Spleen (tissue), 11 donors: ENCODE data around the gene ACOXL. TPM values are rescaled to one million over a fixed set of nuclear protein-coding genes. Genes with fewer than 3 reads are reported as not detected.

ENCODE experiments used
- DNase-seq: peaks from one replicate; pipeline ENCODE4 v3.0.0-alpha.2; 2020
- H3K27ac ChIP-seq, 8 donors: fragments of 200-600 bp; sonication (generic) in 7 of 8; 1 replicate in 4 of 8; 2 replicates in 4 of 8; pipeline versions ENCODE4 v1.5.0 to v1.8.0; 2016 to 2021; ENCODE audit warnings: inconsistent platforms in 4 of 8, mild to moderate bottlenecking in 4 of 8, moderate library complexity in 1 of 8
- H3K27me3 ChIP-seq, 7 donors: fragments of 200-600 bp; sonication (generic) in 6 of 7; replicated peaks in 1 of 7; 1 replicate in 4 of 7; 2 replicates in 3 of 7; pipeline versions ENCODE4 v1.5.0 to v1.8.0; 2016 to 2021; ENCODE audit warnings: inconsistent platforms in 3 of 7, mild to moderate bottlenecking in 1 of 7
- H3K36me3 ChIP-seq, 6 donors: fragments of 200-600 bp; sonication (generic) in 5 of 6; 1 replicate in 4 of 6; 2 replicates in 2 of 6; pipeline versions ENCODE4 v1.5.0 to v1.8.0; 2016 to 2021; ENCODE audit warnings: inconsistent platforms in 2 of 6
- H3K4me1 ChIP-seq, 6 donors: fragments of 200-600 bp; sonication (generic) in 5 of 6; 1 replicate in 3 of 6; 2 replicates in 3 of 6; pipeline versions ENCODE4 v1.5.0 to v1.8.0; 2016 to 2021; ENCODE audit warnings: inconsistent platforms in 3 of 6
- H3K4me3 ChIP-seq, 8 donors: fragments of 200-600 bp; sonication (generic) in 7 of 8; 1 replicate in 4 of 8; 2 replicates in 4 of 8; pipeline versions ENCODE4 v1.5.0 to v1.8.0; 2016 to 2021; ENCODE audit warnings: inconsistent platforms in 4 of 8, mild to moderate bottlenecking in 4 of 8, moderate library complexity in 2 of 8
- H3K9me3 ChIP-seq, 8 donors: fragments of 200-600 bp; sonication (generic) in 7 of 8; 1 replicate in 4 of 8; 2 replicates in 4 of 8; pipeline versions ENCODE4 v1.5.0 to v1.8.0; 2016 to 2021; ENCODE audit warnings: inconsistent platforms in 4 of 8
- POLR2A ChIP-seq, 3 donors: fragments of 450-650 bp; IDR thresholded peaks; one replicate each; pipeline ENCODE4 v1.5.1; 2017; ENCODE audit warnings: antibody characterized with exemption in 3 of 3, mild to moderate bottlenecking in 1 of 3
- POLR2AphosphoS5 ChIP-seq, 3 donors: sonication (generic); formaldehyde crosslinking; IDR thresholded peaks; one replicate each; pipeline ENCODE4 v1.5.1; 2017; ENCODE audit warnings: antibody characterized with exemption in 3 of 3
- WGBS, 5 donors: extraction: QIAGEN DNeasy Blood & Tissue Kit in 3 of 5; methylation state at CpG; one replicate each; pipeline versions ENCODE4 v1.1.5 to v1.1.7; 2013 to 2018; 5-methylcytosine and 5-hydroxymethylcytosine counted together
- intact Hi-C: fragments of 100-400 bp; cut with DNase I; formaldehyde crosslinking; loops from one replicate; pipeline ENCODE4 v1.15.0; 2023; ENCODE audit warnings: low total_unique reads
- polyA plus RNA-seq, 3 donors: library from polyadenylated mRNA; stranded (reverse); fragments of 200-250 nt; gene quantifications; one replicate each; pipeline ENCODE4 v1.2.1, GENCODE V29; 2013
- total RNA-seq, 7 donors: library from RNA; depleted of rRNA in 3 of 7; stranded (reverse); fragments of >200 nt in 3 of 7; fragmentation: NEBNext Ultra II Directional in 4 of 7; extraction: Animal tissue kit (Norgen Biotek cat#: 25700) in 4 of 7; gene quantifications; one replicate each; pipeline versions ENCODE4 v1.1.0 to v1.2.1, GENCODE V29; 2016 to 2021
- TF ChIP-seq, protein P1 (sequence below), 11 experiments: fragments of 200-600 bp in 7 of 11; fragments of 450-650 bp in 4 of 11; sonication (generic) in 4 of 11; IDR thresholded peaks in 8 of 11; conservative IDR thresholded peaks in 3 of 11; 1 replicate in 7 of 11; 2 replicates in 4 of 11; pipeline versions ENCODE4 v1.4.0 to v1.8.0; 2016 to 2021; ENCODE audit warnings: antibody characterized with exemption in 11 of 11, inconsistent platforms in 4 of 11, mild to moderate bottlenecking in 1 of 11
- donor health status: healthy with polysubstance abuse.
- donor health status: DM: no; HTN: no; CAD: no; lungs with moderate emphysema.
- donor health status: DM: no; HTN: no; CAD: no.
- donor health status: Bipolar disorder and iron deficiency.
- donor health status: healthy.
- donor health status: DM: no; HTN: no; CAD: no.
- donor health status: DM: yes; HTN: yes; CAD: no.

ACOXL gene
- total and polyA plus RNA-seq, 10 donors = 0.04 to 1.0 (median 0.66) TPM

DNA sequence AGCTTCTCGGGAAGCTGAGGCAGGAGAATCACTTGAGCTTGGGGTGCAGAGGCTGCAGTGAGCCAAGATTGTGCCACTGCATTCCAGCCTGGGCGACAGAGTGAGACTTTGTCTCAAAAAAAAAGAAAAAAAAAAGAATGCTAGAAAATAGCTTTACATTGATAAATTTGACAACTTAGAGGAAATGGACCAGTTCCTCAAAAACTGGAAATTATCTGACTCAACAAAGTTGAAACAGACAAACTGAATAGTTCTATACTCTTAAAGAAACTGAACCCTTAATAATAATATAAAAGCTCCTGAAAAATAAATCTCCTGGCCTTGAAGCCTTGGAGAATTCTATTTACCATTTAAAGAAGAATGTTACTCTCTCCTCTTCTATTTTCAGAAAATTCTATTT, 237.3 kb downstream of the ACOXL start:
- H3K36me3 ChIP-seq = no peaks in the 10 kb centered on the region
- no peak overlapping the region for H3K4me3 ChIP-seq
- intact Hi-C loops = no loop called here
- no peaks in the 10 kb centered on the region for H3K27me3 ChIP-seq
- peaks cover 0 to 18% (median 3%) of the 10 kb centered on the region in 8 donors for H3K9me3 ChIP-seq
- no peaks in the 10 kb centered on the region for H3K4me1 ChIP-seq
- TF ChIP-seq POLR2AphosphoS5 (IDR thresholded peaks at IDR 0.05) (no peak), POLR2A (IDR thresholded peaks at IDR 0.05) (no peak)
- TF ChIP-seq, protein P1, sequence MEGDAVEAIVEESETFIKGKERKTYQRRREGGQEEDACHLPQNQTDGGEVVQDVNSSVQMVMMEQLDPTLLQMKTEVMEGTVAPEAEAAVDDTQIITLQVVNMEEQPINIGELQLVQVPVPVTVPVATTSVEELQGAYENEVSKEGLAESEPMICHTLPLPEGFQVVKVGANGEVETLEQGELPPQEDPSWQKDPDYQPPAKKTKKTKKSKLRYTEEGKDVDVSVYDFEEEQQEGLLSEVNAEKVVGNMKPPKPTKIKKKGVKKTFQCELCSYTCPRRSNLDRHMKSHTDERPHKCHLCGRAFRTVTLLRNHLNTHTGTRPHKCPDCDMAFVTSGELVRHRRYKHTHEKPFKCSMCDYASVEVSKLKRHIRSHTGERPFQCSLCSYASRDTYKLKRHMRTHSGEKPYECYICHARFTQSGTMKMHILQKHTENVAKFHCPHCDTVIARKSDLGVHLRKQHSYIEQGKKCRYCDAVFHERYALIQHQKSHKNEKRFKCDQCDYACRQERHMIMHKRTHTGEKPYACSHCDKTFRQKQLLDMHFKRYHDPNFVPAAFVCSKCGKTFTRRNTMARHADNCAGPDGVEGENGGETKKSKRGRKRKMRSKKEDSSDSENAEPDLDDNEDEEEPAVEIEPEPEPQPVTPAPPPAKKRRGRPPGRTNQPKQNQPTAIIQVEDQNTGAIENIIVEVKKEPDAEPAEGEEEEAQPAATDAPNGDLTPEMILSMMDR (IDR thresholded peaks at IDR 0.05 in 8 of 11, conservative IDR thresholded peaks at IDR 0.05 in 3 of 11) = no peak
- no peak for DNase-seq
- H3K27ac ChIP-seq = no peak overlapping the region
- 62 to 80% (median 75%) methylated on average over 2 of the region's 2 CpGs for WGBS, 5 donors

GRCh38 chr2:110970201-110970600, 237.8 kb downstream of the ACOXL start:
- Histone ChIP-seq H3K4me3 (no peak overlapping the region), H3K4me1 (no peaks in the 10 kb centered on the region), H3K9me3 (peaks cover 0 to 18% (median 3%) of the 10 kb centered on the region in 8 donors), H3K36me3 (no peaks in the 10 kb centered on the region), H3K27ac (no peak overlapping the region), H3K27me3 (no peaks in the 10 kb centered on the region)
- WGBS, 5 donors = 78 to 91% (median 88%) methylated on average over 2 of the region's 2 CpGs
- intact Hi-C loops = no loop called here
- TF ChIP-seq, protein P1 (IDR thresholded peaks at IDR 0.05 in 8 of 11, conservative IDR thresholded peaks at IDR 0.05 in 3 of 11) = no peak
- TF ChIP-seq POLR2A (IDR thresholded peaks at IDR 0.05) = no peak
- no peak for DNase-seq

- TF ChIP-seq POLR2AphosphoS5 (IDR thresholded peaks at IDR 0.05) (no peak), POLR2A (IDR thresholded peaks at IDR 0.05) (no peak)
- TF ChIP-seq, protein P1 (IDR thresholded peaks at IDR 0.05 in 8 of 11, conservative IDR thresholded peaks at IDR 0.05 in 3 of 11) = no peak
- no peak overlapping the region for H3K4me3 ChIP-seq
- 54 to 77% (median 68%) methylated on average over 2 of the region's 2 CpGs for WGBS, 5 donors
- DNase-seq = no peak
- H3K27ac ChIP-seq = no peak overlapping the region
- no peaks in the 10 kb centered on the region for H3K27me3 ChIP-seq
- H3K36me3 ChIP-seq = no peaks in the 10 kb centered on the region
- no peaks in the 10 kb centered on the region for H3K4me1 ChIP-seq
- peaks cover 0 to 18% (median 3%) of the 10 kb centered on the region in 8 donors for H3K9me3 ChIP-seq
- intact Hi-C loops = no loop called here
These were observed 239.4 kb downstream of the ACOXL start for GRCh38 chr2:110971811-110972210.

DNA sequence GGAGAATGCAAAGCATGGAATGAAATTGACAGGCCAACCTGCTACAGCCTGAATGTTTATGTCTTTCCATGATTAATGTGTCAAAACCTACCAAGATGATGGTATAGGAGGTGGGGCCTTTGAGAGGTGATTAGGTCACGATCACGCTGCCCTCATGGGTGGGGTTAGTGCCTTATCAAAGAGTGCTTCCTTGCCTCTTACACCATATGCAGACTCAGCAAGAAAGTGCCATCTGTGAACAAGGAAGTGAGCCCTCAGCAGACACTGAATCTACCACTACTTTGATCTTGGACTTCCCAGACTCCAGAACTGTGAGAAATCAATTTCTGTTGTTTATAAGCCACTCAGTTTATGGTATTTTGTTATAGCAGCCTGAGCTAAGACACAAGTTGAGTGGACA, 240.9 kb downstream of the ACOXL start:
- TF ChIP-seq, protein P1 (IDR thresholded peaks at IDR 0.05 in 8 of 11, conservative IDR thresholded peaks at IDR 0.05 in 3 of 11) = no peak
- TF ChIP-seq POLR2AphosphoS5 (IDR thresholded peaks at IDR 0.05) (no peak), POLR2A (IDR thresholded peaks at IDR 0.05) (no peak)
- 46 to 69% (median 61%) methylated on average over 2 of the region's 2 CpGs for WGBS, 5 donors
- no peaks in the 10 kb centered on the region for H3K27me3 ChIP-seq
- intact Hi-C loops = no loop called here
- H3K9me3 ChIP-seq = peaks cover 0 to 18% (median 3%) of the 10 kb centered on the region in 8 donors
- no peak overlapping the region for H3K4me3 ChIP-seq
- DNase-seq = no peak
- H3K27ac ChIP-seq = no peak overlapping the region
- H3K36me3 ChIP-seq = no peaks in the 10 kb centered on the region
- no peaks in the 10 kb centered on the region for H3K4me1 ChIP-seq
